Right kidney (tissue), 9 donors: ENCODE data around the gene GPR137B.
"Not testable (repeated sequence)": the region's sequence is repeated elsewhere in the genome, so short reads cannot be mapped to it uniquely, and the experiment has no call there.

ENCODE experiments used
- DNase-seq: peaks from one replicate; pipeline ENCODE4 v3.0.0-alpha.2; 2016
- long read RNA-seq, 8 donors: transcript quantifications; one replicate each; lab custom pipeline, GENCODE V29; 2026

Gene GPR137B, protein sequence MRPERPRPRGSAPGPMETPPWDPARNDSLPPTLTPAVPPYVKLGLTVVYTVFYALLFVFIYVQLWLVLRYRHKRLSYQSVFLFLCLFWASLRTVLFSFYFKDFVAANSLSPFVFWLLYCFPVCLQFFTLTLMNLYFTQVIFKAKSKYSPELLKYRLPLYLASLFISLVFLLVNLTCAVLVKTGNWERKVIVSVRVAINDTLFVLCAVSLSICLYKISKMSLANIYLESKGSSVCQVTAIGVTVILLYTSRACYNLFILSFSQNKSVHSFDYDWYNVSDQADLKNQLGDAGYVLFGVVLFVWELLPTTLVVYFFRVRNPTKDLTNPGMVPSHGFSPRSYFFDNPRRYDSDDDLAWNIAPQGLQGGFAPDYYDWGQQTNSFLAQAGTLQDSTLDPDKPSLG
- long read RNA-seq, donor 1, transcript GPR137B-202 (7 exons, 2,042 nt) = major isoform, 11 of 11 reads
- long read RNA-seq, donor 1, partial matches to known transcripts = 0 of 11 reads
- long read RNA-seq, donor 1, other reads (novel, unspliced or antisense) = 0 of 11 reads
- long read RNA-seq, donor 2, partial matches to known transcripts = 0 of 2 reads
- long read RNA-seq, donor 2, other reads (novel, unspliced or antisense) = 0 of 2 reads
- long read RNA-seq, donor 3, partial matches to known transcripts = 0 of 4 reads
- long read RNA-seq, donor 3, other reads (novel, unspliced or antisense) = 0 of 4 reads
- long read RNA-seq, donor 4, transcript GPR137B-202 (7 exons, 2,042 nt) = major isoform, 7 of 7 reads
- long read RNA-seq, donor 4, partial matches to known transcripts = 0 of 7 reads
- long read RNA-seq, donor 4, other reads (novel, unspliced or antisense) = 0 of 7 reads
- long read RNA-seq, donor 5, partial matches to known transcripts = 0 of 3 reads
- long read RNA-seq, donor 5, other reads (novel, unspliced or antisense) = 0 of 3 reads
- long read RNA-seq, donor 6, transcript GPR137B-202 (7 exons, 2,042 nt) = major isoform, 9 of 9 reads
- long read RNA-seq, donor 6, partial matches to known transcripts = 0 of 9 reads
- long read RNA-seq, donor 6, other reads (novel, unspliced or antisense) = 0 of 9 reads
- long read RNA-seq, donor 7, transcript GPR137B-202 (7 exons, 2,042 nt) = major isoform, 11 of 16 reads
- long read RNA-seq, donor 7, partial matches to known transcripts = 5 of 16 reads
- long read RNA-seq, donor 7, other reads (novel, unspliced or antisense) = 0 of 16 reads
- long read RNA-seq, donor 8, partial matches to known transcripts = 0 of 3 reads
- long read RNA-seq, donor 8, other reads (novel, unspliced or antisense) = 0 of 3 reads

DNA sequence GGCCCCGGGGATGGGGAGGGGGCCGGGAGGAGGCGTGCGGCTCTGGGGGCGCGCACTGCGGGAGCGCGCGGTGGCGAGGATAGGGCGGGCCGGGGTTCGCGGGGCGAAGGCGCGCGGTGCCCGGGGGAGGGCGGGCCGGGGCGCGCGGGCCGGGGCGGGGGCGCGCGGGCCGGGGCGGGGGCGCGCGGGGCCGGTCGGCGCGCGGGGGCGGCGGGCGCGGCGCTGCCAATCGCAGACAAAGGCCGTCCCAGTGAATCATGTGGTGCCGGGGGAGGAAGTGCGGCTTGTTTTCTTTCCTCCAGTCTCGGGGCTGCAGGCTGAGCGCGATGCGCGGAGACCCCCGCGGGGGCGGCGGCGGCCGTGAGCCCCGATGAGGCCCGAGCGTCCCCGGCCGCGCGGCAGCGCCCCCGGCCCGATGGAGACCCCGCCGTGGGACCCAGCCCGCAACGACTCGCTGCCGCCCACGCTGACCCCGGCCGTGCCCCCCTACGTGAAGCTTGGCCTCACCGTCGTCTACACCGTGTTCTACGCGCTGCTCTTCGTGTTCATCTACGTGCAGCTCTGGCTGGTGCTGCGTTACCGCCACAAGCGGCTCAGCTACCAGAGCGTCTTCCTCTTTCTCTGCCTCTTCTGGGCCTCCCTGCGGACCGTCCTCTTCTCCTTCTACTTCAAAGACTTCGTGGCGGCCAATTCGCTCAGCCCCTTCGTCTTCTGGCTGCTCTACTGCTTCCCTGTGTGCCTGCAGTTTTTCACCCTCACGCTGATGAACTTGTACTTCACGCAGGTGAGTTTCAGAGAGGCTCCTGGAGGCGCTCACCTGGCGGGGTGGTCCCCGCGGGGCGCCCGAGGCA, at the start of gene GPR137B:
Gene GPR137B, plus strand, starts transcription at position 287 of the 851 bp plus-strand sequence. Its CDS starts 84 bp downstream, at position 371.
- DNase-seq = peak; percentile 80

DNA sequence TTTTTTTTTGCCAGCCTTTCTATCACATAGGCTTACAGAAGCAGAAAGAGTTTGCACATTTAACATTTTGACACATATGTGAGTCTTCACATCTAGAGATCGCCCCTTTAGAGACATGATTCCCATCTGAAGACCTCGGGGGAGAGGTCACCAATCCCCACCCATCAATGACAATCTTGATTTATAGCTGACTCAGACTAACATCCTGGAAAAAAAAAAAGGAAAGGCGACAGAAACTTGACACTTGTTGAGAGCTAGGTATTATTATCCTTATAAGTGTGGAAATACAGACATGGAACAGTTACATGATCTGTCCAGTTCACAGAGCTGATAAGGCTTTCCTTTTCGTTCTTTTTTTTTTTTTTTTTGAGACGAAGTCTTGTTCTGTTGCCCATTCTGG, 49.4 kb upstream of the GPR137B start:
- DNase-seq = no peak

DNA sequence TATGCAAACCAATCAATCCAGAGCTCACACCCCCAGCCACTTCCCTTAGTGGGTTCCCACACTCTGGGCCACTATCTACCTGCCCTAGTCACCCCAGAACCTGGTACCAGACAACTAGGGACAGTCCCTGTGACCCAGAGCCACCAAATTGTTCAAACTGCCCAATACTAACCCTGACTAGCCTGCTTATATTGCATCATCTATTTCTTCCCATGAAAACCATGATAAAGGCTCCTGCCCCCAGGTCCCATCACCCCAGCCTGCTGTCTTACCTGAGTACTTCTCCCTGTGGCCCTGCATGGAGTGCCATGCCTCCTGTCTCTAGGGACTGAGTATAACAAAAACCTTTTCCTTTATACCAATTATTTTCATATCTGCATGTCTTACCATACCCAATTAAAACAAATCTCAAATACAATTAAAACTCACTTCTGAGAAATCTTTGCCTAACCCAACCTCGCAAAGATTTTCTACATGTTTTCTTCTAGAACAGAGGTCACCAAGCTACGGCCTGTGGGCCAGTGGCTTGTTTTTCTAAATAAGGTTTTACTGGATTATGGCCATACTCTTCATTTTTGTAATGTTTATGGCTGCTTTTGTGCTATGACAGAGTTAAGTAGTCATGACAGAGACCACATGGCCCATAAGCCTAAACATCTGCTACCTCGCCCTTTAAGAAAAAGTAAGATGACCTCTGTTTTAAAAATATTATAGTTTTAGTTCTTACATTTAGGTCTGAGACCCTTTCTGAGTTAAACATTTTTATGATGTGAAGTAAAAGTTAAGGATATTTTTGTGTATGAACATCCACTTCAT, 46.4 kb upstream of the GPR137B start:
- DNase-seq = no peak

DNA sequence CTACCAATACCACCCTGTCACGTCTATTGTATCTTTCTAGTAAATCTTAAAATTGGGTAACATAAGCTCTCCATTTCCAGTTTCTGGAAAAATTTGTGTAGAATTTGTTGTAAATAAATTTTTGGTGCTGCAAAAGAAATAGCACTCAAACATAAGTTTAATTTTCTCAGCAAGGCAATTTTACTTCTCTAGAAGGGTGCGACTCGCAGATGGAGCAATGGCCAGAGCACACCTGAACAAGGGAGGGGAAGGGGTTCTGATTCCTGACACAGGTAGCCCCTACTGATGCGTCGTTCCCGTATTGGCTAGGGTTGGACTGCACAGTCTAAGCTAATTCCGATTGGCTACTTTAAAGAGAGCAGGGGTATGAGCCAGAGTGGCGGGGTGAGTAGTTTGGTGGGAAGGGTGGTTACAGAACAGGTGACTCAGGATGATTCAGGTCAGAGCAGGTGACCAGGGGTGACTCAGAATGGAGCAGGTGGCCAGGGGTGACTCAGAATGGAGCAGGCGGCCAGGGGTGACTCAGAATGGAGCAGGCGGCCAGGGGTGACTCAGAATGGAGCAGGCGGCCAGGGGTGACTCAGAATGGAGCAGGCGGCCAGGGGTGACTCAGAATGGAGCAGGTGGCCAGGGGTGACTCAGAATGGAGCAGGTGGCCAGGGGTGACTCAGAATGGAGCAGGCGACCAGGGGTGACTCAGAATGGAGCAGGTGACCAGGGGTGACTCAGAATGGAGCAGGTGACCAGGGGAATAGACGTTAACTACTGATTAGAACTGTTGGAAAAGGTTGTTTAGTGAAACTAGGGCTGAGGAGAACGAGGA, 45.5 kb upstream of the GPR137B start:
- DNase-seq = not testable (repeated sequence)

DNA sequence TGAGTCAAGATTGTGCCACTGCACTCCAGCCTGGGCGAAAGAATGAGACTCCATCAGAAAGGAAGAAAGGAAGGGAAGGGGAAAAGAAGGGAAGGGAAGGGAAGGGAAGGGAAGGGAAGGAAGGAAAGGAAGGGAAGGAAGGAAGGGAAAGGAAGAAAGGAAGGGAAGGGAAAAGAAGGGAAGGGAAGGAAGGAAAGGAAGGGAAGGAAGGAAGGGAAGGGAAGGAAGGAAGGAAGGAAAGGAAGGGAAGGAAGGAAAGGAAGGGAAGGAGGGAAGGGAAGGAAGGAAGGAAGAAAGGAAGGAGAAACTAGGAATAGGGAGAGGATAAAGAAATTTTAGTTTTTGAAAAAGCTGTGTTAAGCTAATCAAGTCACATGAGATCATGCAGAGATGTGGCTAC, 44.1 kb upstream of the GPR137B start:
- DNase-seq = no peak

DNA sequence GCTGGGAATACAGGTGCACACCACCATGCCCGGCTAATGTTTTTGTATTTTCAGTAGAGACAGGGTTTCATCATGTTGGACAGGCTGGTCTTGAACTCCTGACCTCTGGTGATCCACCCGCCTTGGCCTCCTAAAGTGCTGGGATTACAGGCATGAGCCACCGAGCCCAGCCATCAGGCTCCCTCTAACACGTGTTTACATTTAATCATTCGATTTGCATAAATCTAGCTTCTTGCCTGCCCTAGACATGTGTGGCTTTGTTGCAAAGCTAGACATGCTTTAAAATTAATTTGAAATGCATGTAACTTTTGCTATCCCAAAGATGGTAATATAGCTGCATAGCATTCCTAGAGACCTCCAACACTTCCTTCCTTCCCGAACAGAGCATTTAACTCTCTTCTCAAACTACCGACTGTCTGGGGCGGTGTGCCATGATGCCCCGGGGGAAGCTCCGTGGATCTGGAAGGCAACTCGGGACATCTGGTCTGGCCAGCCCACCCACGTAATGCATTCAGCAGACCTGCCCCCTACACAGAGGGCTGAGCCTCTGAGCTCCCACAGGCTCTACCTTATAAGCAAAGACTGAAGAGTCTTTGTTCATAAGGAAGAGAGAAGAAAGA, 42.9 kb upstream of the GPR137B start:
- no peak for DNase-seq

DNA sequence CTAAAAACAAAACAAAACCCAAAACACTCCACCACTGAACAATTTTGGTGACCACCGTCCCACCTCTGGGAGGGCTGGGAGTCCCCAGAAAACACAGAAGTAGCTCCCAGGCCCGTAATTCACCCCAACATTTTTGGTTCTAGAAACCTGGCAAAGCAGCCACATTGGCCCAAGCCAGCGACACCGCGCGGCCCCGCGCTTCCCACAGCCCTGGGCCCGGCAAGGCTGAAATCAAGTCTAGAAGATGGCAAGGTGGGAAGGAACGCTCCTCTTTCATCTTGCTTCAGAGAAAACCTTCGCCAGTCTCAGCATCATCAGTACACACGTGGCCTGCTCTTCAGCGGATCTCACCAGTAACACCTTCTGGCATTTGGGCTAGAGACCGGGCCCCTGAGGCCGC, 41.5 kb upstream of the GPR137B start:
- DNase-seq = no peak

DNA sequence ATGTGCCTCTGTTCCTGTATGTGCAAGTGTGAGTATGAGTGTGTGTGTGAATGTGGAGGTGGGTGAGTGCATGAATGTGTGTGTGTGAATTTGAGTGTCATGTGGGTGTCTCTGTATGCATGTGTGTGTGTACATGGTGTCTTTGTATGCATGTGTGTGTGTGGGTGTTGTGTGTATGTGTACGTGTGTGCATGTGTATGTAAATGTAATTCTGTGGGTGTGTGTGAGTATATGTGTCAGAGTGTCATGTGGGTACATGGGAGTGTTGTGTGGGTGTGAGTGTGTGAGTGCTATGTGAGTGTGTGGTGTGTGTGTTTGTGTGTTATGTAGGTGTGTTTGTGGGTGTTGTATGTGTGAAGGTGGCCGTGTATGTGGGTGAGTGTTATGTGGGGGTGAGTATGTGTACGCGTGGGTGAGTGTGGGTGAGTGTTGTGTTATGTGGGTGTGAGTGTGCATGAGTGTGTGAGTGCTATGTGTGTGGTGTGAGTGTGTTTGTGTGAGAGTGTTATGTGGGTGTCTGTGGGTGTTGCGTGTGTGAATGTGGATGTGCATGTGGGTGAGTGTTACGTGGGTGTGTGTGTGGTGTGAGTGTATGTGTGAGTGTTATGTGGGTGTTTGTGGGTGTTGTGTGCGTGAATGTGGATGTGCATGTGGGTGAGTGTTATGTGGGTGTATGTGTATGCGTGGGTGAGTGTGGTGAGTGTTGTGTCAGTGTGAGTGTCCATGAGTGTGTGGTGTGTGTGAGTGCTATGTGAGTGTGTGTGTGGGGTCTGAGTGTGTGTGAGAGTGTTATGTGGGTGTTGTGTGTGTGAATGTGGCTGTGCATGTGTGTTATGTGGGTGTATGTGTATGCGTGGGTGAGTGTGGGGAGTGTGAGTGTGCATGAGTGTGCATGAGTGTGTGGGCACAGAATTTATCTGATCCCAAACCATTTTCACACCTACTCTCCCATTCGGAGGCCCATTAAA, 40.8 kb upstream of the GPR137B start:
- DNase-seq = no peak

DNA sequence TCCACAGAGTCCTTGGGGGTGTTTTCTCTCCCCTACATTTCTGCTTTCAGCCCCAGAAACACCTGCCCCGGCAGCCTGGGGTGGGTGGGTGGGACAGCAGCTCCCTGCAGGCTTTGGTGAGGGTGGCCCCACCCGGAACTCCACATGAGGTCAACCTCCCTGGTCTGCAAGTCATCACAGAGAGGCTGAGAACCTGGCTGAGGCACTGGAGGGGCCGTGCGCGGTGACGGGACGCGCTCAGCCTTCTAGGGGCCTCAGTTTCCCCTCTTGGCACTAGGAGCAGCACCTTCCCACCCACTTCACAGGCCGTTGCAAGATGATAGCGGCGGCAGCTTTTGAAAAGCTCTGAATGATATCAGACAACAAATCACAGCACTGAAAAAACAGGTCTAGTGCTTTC, 39.7 kb upstream of the GPR137B start:
- DNase-seq = no peak

DNA sequence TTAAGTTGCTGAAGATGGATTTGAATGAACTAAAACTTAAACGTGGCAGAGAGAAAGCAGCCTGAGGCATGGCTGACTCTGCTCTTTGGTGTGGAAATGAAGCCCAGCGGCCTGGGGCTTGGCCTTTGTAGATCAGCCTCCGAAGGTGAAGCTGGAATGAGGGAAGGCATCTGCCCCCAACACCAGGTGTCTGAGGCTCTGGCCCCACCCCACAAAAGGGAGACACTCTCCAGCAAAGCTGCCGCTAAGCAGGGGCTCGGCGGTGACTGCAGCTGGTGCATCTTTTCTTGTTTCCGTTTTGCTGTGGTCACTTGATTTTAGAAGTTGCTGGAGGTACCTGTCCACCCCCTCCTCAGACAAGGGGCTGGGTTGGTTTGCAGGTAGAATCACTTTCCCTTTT, 39.3 kb upstream of the GPR137B start:
- DNase-seq = no peak

DNA sequence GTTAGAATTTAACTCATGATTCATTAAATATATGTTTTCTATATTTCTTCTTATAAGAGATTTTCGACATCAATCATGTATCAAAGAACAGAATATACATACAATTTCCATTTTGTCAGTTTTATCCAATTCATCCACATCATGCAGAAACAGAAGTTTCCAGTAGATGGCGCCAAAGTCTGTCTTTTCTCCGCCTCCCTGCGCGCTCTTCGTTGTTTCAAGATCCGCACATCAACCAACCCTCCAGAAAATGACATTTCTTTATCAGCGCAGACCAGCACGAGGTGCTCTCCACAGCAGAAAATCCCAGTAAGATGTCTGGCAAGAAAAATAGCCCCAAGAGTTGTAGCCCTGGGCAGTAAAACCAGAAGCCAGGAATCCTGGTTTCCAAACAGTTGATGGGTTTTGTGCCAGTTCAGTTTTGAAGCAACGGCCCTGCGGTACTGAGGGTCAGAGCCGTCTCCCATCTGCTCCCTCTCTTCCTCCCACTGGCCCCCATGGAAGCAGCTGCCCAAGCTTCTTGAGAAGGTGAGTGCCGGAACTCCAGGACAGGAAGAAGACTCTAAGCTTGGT, 38.6 kb upstream of the GPR137B start:
- DNase-seq = peak; percentile 39

DNA sequence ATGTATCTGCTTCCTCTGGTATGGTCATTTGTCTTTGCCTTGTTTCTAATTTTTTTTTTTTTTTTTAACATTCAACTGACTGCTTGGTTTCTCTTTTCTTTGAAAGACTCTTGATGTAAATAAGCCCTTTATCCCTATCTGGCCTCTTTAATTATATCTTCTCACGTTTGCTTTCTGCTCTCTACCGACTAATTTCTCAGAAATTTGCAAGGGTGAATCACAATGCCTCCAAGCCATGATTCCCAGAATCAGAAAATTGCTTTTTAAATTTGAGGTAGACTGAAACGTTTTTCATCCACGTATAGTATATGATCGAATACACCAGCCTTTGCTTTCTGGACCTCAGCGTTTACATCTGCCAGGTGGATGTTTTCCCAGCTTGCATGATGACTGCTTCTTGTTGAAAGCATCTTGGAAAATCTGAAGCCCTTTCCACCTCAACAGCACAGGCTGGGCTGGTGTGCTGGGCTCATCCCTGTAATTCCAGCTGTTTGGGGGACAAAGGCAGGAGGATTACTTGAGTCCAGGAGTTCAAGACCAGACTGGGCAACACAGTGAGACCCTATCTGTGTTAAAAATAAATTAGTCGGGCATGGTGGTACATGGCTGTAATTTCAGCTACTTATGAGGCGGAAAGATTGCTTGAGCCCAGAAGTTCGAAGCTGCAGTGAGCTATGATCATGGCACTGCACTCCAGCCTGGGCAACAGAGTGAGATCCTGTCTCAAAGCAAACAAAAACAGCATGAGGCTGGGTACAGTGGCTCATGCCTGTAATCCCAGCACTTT, 35.0 kb upstream of the GPR137B start:
- no peak for DNase-seq

DNA sequence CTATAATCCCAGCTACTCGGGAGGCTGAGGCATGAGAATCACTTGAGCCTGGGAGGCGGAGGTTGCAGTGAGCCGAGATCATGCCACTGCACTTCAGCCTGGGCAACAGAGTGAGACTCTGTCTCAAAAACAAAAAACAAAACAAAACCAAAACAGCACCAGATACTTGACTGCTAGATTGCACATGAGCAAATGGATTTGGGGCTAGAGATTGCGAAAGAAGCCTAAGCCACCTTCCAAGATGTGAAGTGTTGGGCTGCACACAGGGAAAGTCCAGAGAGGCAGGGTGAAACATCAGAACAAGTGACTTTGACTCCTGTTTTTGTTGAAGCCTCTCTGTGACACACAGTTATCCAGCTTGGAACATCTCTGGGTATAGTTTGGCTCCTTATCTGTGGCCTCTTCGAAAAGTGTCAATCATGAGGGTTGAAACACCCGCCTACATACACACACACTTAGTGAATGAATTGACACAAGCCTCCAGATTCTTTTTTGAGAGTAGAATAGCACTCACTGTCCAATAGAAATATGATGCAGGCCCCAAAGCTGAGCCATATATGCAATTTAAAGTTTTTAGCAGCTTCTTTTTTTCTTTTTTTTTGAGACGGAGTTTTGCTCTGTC, 34.2 kb upstream of the GPR137B start:
- DNase-seq = no peak

DNA sequence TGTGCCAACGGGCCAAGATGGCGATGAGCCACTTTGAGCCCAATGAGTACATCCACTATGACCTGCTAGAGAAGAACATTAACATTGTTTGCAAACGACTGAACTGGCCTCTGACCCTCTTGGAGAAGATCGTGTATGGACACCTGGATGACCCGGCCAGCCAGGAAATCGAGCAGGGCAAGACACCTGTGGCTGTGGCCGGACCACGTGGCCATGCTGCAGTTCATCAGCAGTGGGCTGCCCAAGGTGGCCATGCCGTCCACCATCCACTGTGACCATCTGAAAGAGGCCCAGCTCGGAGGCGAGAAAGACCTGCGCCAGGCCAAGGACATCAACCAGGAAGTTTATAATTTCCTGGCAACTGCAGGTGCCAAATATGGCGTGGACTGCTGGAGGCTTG, 32.2 kb upstream of the GPR137B start:
- DNase-seq = no peak

DNA sequence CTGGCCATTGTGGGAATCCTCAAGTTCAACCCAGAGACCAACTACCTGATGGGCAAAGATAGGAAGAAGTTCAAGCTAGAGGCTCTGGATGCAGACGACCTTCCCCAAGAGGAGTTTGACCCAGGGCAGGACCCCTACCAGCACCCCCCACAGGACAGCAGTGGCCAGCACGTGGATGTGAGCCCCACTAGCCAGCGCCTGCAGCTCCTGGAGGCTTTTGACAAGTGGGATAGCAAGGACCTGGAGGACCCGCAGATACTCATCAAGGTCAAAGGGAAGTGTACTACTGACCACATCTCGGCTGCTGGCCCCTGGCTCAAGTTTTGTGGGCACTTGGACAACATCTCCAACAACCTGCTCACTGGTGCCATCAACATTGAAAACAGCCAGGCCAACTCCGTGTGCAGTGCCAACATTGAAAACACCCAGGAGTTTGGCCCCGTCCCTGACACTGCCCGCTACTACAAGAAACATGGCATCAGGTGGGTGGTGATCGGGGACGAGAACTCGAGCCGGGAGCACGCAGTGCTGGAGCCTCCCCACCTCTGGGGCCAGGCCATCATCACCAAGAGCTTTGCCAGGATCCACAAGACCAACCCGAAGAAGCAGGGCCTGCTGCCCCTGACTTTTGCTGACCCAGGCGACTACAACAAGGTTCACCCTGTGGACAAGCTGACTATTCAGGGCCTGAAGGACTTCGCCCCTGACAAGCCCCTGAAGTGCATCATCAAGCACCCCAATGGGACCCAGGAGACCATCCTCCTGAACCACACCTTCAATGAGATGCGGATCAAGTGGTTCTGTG, 30.6 kb upstream of the GPR137B start:
- DNase-seq = no peak

DNA sequence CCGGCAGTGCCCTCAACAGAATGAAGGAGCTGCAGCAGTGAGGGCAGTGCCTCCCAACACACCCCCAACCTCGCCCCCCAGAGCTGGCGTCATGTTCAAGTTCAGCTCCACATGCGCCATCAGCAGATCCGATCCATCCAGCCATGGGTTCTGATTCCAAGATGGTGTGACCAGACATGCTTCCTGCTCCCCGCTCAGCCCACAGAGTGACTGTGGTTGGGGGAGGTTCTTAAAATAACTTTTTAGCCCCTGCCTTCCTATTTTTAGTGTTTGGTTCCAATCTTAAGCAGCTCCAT, 30.1 kb upstream of the GPR137B start:
- DNase-seq = no peak
